ENCODE measurements around the gene PTPRN2.
"Not testable (repeated sequence)": the region's sequence is repeated elsewhere in the genome, so short reads cannot be mapped to it uniquely, and the experiment has no call there.

The PTPRN2 gene

GRCh38 chr7:158358926-158359645 lies 228.5 kb downstream of the PTPRN2 start:
- no peak for FAIRE-seq

DNA sequence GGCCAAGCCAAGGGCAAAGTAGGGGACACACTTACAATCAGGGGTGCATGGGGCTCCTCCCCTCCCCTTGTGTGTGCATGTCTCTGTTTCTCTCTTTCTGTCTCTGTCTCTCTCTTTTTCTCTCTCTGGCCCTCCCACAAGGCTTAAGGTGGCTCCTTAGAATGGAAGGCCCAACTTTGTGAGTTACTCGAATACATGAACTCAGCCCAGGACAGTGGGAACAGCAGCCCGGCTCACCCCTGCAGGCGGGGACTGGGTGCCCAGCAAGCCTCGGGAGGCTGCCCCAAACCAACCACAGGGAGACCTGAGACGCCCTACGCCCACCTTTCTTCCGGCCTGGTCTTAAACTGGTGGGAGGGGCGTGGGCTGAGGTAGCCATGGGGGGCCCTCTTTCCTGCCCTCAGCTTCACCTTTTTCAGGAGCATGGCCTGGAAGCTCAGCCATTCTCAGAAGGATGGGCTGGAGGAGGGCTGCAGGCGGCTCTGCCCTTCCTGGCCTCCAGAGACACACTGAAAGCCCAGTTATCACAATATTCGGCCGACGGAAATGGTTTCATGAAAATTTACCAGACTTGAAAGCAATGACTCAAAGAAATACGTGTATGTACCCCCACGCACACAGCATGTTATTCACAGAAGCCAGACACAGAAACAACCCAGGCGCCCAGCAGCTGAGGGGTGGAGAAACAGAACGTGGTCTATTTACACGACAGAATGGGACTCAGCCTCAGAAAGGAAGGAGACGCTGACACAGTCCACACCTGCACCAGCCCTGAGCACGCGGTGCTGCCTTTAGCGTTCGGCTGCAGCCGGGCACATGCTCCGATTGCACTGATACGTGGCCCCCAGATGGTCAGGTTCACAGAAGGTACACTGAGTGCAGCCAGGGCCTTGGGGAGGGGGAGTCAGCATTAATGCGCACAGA lies 229.5 kb downstream of the PTPRN2 start:
- no peak for FAIRE-seq

- FAIRE-seq: no peak
Measured at GRCh38 chr7:158357106-158357897, 230.3 kb downstream of the PTPRN2 start.

GRCh38 chr7:158356454-158356853 lies 231.2 kb downstream of the PTPRN2 start:
- FAIRE-seq: no peak

- FAIRE-seq: no peak
Measured at GRCh38 chr7:158355456-158356065, 232.1 kb downstream of the PTPRN2 start.

DNA sequence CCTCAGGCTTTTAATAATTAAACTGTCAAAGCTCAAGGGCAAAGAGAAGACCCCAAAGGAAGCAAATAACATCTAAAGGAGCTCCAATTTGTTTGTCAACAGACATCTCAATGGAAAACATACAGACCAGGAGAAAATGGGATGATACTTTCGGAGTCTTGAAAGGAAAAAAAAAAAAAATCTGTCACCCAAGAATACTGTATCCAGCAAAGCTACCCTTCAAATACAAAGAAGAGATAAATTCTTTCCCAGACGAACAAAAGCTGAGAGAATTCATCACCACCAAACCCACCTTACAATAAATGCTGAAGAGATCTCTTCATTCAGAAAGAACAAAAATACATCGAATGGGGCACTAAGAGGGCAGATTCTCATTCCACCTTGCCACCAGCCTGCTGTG lies 232.8 kb downstream of the PTPRN2 start:
- no peak for FAIRE-seq

DNA sequence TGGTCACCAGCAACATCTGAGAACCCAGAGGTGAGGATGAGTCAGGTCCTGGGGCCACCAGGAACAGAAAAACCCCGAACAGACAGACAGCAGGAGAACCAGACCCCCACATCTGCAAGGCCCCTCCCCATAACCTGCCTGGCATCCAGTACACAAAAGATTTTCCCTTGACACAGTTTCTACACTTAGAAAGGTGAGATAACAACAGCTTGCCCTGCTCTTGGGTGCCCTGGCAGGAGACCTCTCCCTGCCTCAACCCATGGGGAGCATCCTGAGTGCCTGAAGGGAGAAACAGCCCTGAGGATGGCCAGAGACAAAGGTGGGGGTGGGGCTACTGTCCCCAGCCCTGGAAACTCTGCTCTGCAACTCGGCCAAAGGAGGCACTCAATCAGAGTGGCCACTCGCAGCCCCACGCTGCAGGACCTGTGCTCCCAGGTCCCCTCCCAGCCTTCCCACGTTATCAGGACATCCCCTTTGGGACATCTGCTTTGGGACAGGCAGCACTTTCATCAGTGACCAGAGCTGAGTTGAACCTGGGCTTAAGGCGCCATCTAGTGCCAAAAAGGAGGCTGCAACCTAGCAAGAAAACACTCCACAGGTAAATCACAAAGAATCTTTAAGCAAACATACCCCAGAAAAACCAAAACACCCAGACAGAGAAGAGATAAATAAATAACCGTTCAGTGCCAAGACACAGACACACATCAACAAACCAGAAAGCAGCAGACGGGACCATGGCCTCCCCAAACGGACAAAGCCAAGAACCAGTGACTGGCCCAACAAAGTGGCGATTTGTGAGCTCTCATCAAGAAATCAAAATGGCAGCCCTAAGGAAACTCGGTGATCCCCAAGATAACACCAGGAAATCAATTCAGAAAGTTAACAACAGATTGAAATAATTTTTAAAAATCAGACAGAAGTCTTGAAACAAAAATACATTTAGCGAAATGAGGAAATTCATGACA lies 233.7 kb downstream of the PTPRN2 start:
- FAIRE-seq: no peak

- FAIRE-seq: not testable (repeated sequence)
Measured at GRCh38 chr7:158351899-158352729, 235.5 kb downstream of the PTPRN2 start.

DNA sequence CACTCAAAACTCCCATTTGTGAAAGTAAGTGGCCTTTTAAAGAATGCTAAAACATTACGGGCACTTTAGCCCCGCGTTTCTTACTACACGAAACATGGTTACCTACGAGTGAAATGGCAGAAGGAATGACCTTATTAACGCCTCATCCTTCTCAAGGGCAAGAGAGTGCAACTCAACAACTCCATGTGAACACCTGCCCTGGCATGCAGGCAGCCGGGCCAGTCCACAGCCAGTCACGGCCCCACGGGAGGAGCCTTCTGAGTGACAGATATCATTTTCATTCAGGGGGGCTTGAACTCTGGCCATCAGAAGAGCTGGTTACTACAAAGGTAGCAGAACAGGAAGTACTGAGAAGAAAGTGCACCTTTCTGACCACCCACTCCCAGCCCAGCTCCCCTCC lies 236.1 kb downstream of the PTPRN2 start:
- FAIRE-seq: no peak

DNA sequence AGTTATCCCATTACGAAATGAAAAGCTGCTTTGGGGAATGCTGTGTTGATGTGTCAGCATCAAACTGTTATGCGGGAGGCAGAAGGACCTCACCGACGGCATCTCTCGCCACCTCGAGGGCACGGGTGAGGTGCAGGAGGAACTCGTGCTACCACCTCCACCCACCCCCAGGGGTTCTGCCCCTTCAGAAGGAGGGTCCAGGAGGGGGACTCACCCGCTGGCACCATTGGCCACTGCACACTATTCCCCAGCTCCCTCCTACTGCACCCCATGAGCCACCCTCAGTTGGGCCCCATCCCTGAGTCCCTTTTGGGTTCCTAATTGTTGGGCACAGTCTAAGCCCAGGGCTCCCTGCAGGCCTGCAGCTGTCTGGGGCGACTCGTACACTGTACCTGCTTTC lies 236.6 kb downstream of the PTPRN2 start:
- no peak for FAIRE-seq

GRCh38 chr7:158350166-158350900 lies 237.3 kb downstream of the PTPRN2 start:
- FAIRE-seq: no peak

- no peak for FAIRE-seq
Measured at GRCh38 chr7:158348446-158348845, 239.2 kb downstream of the PTPRN2 start.

DNA sequence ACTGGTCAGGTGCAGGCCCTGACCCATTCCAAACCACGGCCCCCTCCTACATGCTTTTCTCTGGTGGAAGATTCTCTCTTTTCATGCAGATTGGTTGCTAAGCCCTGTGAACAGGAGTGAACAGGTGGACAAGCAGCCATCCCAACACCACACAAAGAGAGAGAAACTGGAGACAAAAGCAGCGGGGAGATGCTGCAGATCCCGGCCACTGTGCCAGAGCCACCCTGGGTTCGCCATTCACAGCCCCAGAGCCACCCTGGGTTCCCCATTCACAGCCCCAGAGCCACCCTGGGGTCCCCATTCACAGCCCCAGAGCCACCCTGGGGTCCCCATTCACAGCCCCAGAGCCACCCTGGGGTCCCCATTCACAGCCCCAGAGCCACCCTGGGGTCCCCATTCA lies 239.6 kb downstream of the PTPRN2 start:
- not testable (repeated sequence) for FAIRE-seq

- FAIRE-seq: no peak
Measured at GRCh38 chr7:158345731-158346130, 241.9 kb downstream of the PTPRN2 start.

- FAIRE-seq: no peak
Measured at GRCh38 chr7:158344706-158345300, 242.8 kb downstream of the PTPRN2 start.

- no peak for FAIRE-seq
Measured at GRCh38 chr7:158343936-158344455, 243.6 kb downstream of the PTPRN2 start.

DNA sequence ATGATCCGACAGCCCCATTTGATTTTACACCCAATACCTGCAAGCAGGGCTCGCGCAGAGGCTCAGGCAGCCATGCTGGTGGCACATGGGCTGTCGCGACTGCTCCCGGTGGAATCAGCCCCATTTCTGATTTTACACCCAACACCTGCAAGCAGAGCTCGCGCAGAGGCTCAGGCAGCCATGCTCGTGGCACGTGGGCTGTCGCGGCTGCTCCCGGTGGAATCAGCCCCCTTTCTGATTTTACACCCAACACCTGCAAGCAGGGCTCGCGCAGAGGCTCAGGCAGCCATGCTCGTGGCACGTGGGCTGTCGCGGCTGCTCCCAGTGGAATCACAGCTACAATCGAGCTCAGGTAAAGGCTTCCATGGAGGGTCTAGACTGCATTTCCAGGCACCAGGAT lies 244.1 kb downstream of the PTPRN2 start:
- FAIRE-seq: no peak

DNA sequence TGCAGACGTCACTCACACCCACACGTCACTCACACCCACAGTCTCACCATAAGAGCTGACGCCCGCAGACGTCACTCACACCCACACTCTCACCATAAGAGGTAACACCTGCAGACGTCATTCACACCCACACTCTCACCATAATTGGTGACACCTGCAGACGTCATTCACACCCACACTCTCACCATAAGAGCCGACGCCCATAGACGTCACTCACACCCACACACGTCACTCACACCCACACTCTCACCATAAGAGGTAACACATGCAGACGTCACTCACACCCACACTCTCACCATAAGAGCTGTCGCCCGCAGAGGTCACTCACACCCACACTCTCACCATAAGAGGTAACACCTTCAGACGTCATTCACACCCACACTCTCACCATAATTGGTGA lies 246.5 kb downstream of the PTPRN2 start:
- not testable (repeated sequence) for FAIRE-seq

DNA sequence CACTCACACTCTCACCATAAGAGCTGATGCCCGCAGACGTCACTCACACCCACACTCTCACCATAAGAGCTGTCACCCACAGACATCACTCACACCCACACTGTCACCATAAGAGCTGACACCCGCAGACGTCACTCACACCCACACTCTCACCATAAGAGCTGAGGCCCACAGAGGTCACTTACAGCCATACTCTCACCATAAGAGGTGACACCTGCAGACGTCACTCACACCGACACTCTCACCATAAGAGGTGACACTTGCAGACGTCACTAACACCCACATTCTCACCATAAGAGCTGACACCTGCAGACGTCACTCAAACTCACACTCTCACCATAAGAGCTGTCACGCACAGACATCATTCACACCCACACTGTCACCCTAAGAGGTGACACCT lies 250.7 kb downstream of the PTPRN2 start:
- FAIRE-seq: peak; percentile 84
